A549 (cell line): Measurements from ENCODE around the gene CARD9. TPM values are rescaled to one million over a fixed set of nuclear protein-coding genes. Genes with fewer than 3 reads are reported as not detected.

ENCODE experiments used
- ATAC-seq, 2 experiments: fragments of 200-7000 bp in 1 of 2; fragments of >200 bp in 1 of 2; cut with Nextera tagmentation in 1 of 2; cut with Tn5 transposase in 1 of 2; 3 replicates each; pipeline versions ENCODE4 v1.8.0 to v1.9.1; 2018 to 2020; ENCODE audit warnings: mild to moderate bottlenecking in 1 of 2, moderate library complexity in 1 of 2
- CTCF ChIA-PET: fragments of 300-600 bp; sonication (Branson Sonifier 250); formaldehyde crosslinking; extraction: SDS; loops from one replicate; lab custom pipeline; 2021; ENCODE audit warnings: antibody characterized with exemption, inconsistent platforms; lab: Yijun Ruan, JAX
- POLR2A ChIA-PET: fragments of 350-600 bp; formaldehyde crosslinking; extraction: SDS; loops from one replicate; lab custom pipeline; 2021; ENCODE audit warnings: antibody characterized with exemption, inconsistent platforms; lab: Yijun Ruan, JAX
- DNase-seq, 2 experiments: peaks; one replicate each; pipeline versions ENCODE4 v3.0.0 to v3.0.0-alpha.2; 2011 to 2016; ENCODE audit warnings: low read depth in 1 of 2, low spot score in 1 of 2
- FAIRE-seq: peaks from 2 replicates; lab custom pipeline; 2011; peaks lifted over from hg19 to GRCh38; lab: Jason Lieb, UNC
- H3K27ac ChIP-seq, 2 experiments: fragments of >200 bp; sonication (Bioruptor Twin); formaldehyde crosslinking; 3 replicates each; pipeline ENCODE4 v1.5.1; 2016 to 2017
- H3K4me1 ChIP-seq: fragments of >200 bp; sonication (Bioruptor Twin); formaldehyde crosslinking; 3 replicates; pipeline ENCODE4 v1.6.1; 2016
- H3K4me2 ChIP-seq: fragments of >200 bp; sonication (Bioruptor Twin); formaldehyde crosslinking; 3 replicates; pipeline ENCODE4 v1.6.1; 2016
- H3K4me3 ChIP-seq: fragments of >200 bp; sonication (Bioruptor Twin); formaldehyde crosslinking; 3 replicates; pipeline ENCODE4 v1.5.1; 2016
- H3K9me3 ChIP-seq: fragments of >200 bp; sonication (Bioruptor Twin); formaldehyde crosslinking; 3 replicates; pipeline ENCODE4 v1.6.1; 2016
- ATOH8 ChIP-seq: fragments of 250-450 bp; sonication (Bioruptor Pico); IDR thresholded peaks from 2 replicates; pipeline ENCODE4 v1.5.0; 2020; ENCODE audit warnings: low read depth, mild to moderate bottlenecking, moderate library complexity
- BHLHE40 ChIP-seq: IDR thresholded peaks from 2 replicates; pipeline ENCODE4 v1.6.1; 2012; ENCODE audit warnings: low read depth, low read length, inconsistent platforms
- EHF ChIP-seq: fragments of 250-450 bp; sonication (Bioruptor Pico); IDR thresholded peaks from 2 replicates; pipeline ENCODE4 v1.5.0; 2020; ENCODE audit warnings: mild to moderate bottlenecking
- EP300 ChIP-seq, 2 experiments: fragments of >200 bp; sonication (Bioruptor Twin); formaldehyde crosslinking; IDR thresholded peaks; 2 replicates in 1 of 2; 3 replicates in 1 of 2; pipeline ENCODE4 v1.6.1; 2016 to 2017
- ESRRA ChIP-seq: fragments of 150-350 bp; IDR thresholded peaks from 2 replicates; pipeline ENCODE4 v1.6.1; 2014; ENCODE audit warnings: mild to moderate bottlenecking, low read length, borderline replicate concordance
- FOXS1 ChIP-seq: fragments of 250-450 bp; sonication (Bioruptor Pico); IDR thresholded peaks from 2 replicates; pipeline ENCODE4 v1.5.0; 2020; ENCODE audit warnings: mild to moderate bottlenecking, moderate library complexity
- GATA3 ChIP-seq: IDR thresholded peaks from 2 replicates; pipeline ENCODE4 v1.6.1; 2012; ENCODE audit warnings: borderline replicate concordance
- HDAC2 ChIP-seq: fragments of 200-600 bp; sonication (generic); IDR thresholded peaks from 2 replicates; pipeline ENCODE4 v1.6.1; 2016
- HOXA7 ChIP-seq: fragments of 250-450 bp; sonication (Bioruptor Pico); IDR thresholded peaks from 2 replicates; pipeline ENCODE4 v1.5.0; 2020; ENCODE audit warnings: mild to moderate bottlenecking, moderate library complexity
- KDM5A ChIP-seq: fragments of 200-600 bp; sonication (generic); IDR thresholded peaks from 2 replicates; pipeline ENCODE4 v1.6.1; 2016; ENCODE audit warnings: antibody characterized with exemption, mild to moderate bottlenecking
- MYC ChIP-seq: IDR thresholded peaks from 2 replicates; pipeline ENCODE4 v1.6.1; 2012; ENCODE audit warnings: mild to moderate bottlenecking, inconsistent platforms, low read length, improper control_type of control experiment, borderline replicate concordance
- NPAS2 ChIP-seq: fragments of 250-450 bp; sonication (Bioruptor Pico); IDR thresholded peaks from 2 replicates; pipeline ENCODE4 v1.8.0; 2022; ENCODE audit warnings: mild to moderate bottlenecking, moderate library complexity, borderline replicate concordance
- PHF8 ChIP-seq: fragments of 200-600 bp; sonication (generic); IDR thresholded peaks from 2 replicates; pipeline ENCODE4 v1.6.1; 2016; ENCODE audit warnings: low read depth, mild to moderate bottlenecking, antibody characterized with exemption, moderate library complexity, borderline replicate concordance
- POLR2A ChIP-seq: IDR thresholded peaks from 2 replicates; pipeline ENCODE4 v1.6.1; 2012; ENCODE audit warnings: mild to moderate bottlenecking, low read length
- RARB ChIP-seq: fragments of 250-450 bp; sonication (Bioruptor Pico); IDR thresholded peaks from 2 replicates; pipeline ENCODE4 v1.8.0; 2021; ENCODE audit warnings: mild to moderate bottlenecking, moderate library complexity
- ZFP36 ChIP-seq: fragments of 450-650 bp; IDR thresholded peaks from 2 replicates; pipeline ENCODE4 v1.6.1; 2014; ENCODE audit warnings: borderline replicate concordance; ENCODE audit not compliant: partially characterized antibody
- WGBS: methylation state at CpG from one replicate; pipeline ENCODE4 v1.1.6; 2017; ENCODE audit errors: missing lambda C conversion rate; 5-methylcytosine and 5-hydroxymethylcytosine counted together
- polyA plus RNA-seq, 4 experiments: library from polyadenylated mRNA; depleted of rRNA in 3 of 4; stranded (reverse); fragments of >200 nt; fragmentation: RNase III in 1 of 4; extraction: RNeasy Plus Mini Kit Qiagen cat#74134 plus additional on column Dnase treatment in 1 of 4; gene quantifications; 2 replicates in 3 of 4; 3 replicates in 1 of 4; pipeline ENCODE4 v1.2.3, GENCODE V29; 2011 to 2017
- TF ChIP-seq, protein P1 (sequence below): fragments of 250-450 bp; sonication (Bioruptor Pico); IDR thresholded peaks from 2 replicates; pipeline ENCODE4 v1.5.0; 2021; ENCODE audit warnings: mild to moderate bottlenecking, moderate library complexity, borderline replicate concordance
- TF ChIP-seq, protein P2 (sequence below): fragments of >200 bp; sonication (Bioruptor Twin); formaldehyde crosslinking; IDR thresholded peaks from 3 replicates; pipeline ENCODE4 v1.5.1; 2016

CARD9 gene
- polyA plus RNA-seq, 2 of the 4 experiments (the other 2 are of a cell fraction): 0.21 to 0.94 TPM

- Histone ChIP-seq H3K4me3 (no peak overlapping the region), H3K9me3 (no peaks in the 10 kb centered on the region), H3K27ac (no peak overlapping the region), H3K4me1 (peaks cover 14% of the 10 kb centered on the region; the same call in 2 of the 3 replicates), H3K4me2 (no peak overlapping the region)
- ChIA-PET CTCF (interaction anchor here (0.8 to 2.7 kb wide), 4 partner anchors 22 to 83 kb away, joined by 3 to 14 read pairs (median 4); no protein-coding TSS in a partner anchor), POLR2A (interaction anchor here (1.1 kb wide), 1 partner anchor 101 kb away, joined by 3 read pairs; no protein-coding TSS in a partner anchor)
- DNase-seq: no peak
- WGBS: 94% methylated on average over 34 of the region's 45 CpGs
- TF ChIP-seq HDAC2 (no peak), ZFP36 (no peak), ESRRA (no peak), PHF8 (no peak)
- TF ChIP-seq, protein P1, sequence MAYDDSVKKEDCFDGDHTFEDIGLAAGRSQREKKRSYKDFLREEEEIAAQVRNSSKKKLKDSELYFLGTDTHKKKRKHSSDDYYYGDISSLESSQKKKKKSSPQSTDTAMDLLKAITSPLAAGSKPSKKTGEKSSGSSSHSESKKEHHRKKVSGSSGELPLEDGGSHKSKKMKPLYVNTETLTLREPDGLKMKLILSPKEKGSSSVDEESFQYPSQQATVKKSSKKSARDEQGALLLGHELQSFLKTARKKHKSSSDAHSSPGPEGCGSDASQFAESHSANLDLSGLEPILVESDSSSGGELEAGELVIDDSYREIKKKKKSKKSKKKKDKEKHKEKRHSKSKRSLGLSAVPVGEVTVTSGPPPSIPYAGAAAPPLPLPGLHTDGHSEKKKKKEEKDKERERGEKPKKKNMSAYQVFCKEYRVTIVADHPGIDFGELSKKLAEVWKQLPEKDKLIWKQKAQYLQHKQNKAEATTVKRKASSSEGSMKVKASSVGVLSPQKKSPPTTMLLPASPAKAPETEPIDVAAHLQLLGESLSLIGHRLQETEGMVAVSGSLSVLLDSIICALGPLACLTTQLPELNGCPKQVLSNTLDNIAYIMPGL (CRISPR knock-in tag): no peak
- ATAC-seq: no peak
- FAIRE-seq: no peak
Observed at GRCh38 chr9:136367296-136368145, 5.9 kb downstream of the CARD9 start.

GRCh38 chr9:136366826-136367225, 6.6 kb downstream of the CARD9 start:
- Histone ChIP-seq H3K4me3 (no peak overlapping the region), H3K4me1 (peaks cover 13% of the 10 kb centered on the region; the same call in 2 of the 3 replicates), H3K27ac (no peak overlapping the region), H3K9me3 (no peaks in the 10 kb centered on the region), H3K4me2 (no peak overlapping the region)
- POLR2A ChIA-PET: interaction anchor here (1.1 kb wide), 1 partner anchor 100 kb away, joined by 3 read pairs; no protein-coding TSS in a partner anchor
- TF ChIP-seq EP300 (IDR thresholded peaks at IDR 0.05) (no peak), HOXA7 (CRISPR knock-in tag) (no peak), ATOH8 (CRISPR knock-in tag) (no peak), ZFP36 (no peak), POLR2A (no peak), BHLHE40 (no peak), HDAC2 (no peak), EHF (no peak), KDM5A (no peak), GATA3 (no peak), FOXS1 (CRISPR knock-in tag) (no peak), NPAS2 (CRISPR knock-in tag) (no peak), PHF8 (no peak), MYC (no peak), RARB (CRISPR knock-in tag) (no peak)
- TF ChIP-seq, protein P2, sequence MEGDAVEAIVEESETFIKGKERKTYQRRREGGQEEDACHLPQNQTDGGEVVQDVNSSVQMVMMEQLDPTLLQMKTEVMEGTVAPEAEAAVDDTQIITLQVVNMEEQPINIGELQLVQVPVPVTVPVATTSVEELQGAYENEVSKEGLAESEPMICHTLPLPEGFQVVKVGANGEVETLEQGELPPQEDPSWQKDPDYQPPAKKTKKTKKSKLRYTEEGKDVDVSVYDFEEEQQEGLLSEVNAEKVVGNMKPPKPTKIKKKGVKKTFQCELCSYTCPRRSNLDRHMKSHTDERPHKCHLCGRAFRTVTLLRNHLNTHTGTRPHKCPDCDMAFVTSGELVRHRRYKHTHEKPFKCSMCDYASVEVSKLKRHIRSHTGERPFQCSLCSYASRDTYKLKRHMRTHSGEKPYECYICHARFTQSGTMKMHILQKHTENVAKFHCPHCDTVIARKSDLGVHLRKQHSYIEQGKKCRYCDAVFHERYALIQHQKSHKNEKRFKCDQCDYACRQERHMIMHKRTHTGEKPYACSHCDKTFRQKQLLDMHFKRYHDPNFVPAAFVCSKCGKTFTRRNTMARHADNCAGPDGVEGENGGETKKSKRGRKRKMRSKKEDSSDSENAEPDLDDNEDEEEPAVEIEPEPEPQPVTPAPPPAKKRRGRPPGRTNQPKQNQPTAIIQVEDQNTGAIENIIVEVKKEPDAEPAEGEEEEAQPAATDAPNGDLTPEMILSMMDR: no peak
- ATAC-seq (no peak), FAIRE-seq (no peak), DNase-seq (no peak)
- CTCF ChIA-PET: interaction anchor here (0.6 to 2.7 kb wide), 10 partner anchors 10 to 327 kb away, joined by 3 to 14 read pairs (median 5); no protein-coding TSS in a partner anchor
- 93% methylated on average over 6 of the region's 9 CpGs for WGBS
